K562 (cell line): Measurements from ENCODE around the gene RAB13. TPM values are rescaled to one million over a fixed set of nuclear protein-coding genes. Genes with fewer than 3 reads are reported as not detected.
A peak's percentile ranks its signal among the peaks of the same experiment; 100 is the strongest.

Source experiments
- CTBP1 ChIP-seq: fragments of 450-650 bp; IDR thresholded peaks from 2 replicates; pipeline ENCODE4 v1.6.1; 2016; ENCODE audit warnings: borderline replicate concordance
- GABPB2 ChIP-seq: fragments of 250-450 bp; sonication (Bioruptor Pico); conservative IDR thresholded peaks from 2 replicates; pipeline ENCODE4 v1.5.1; 2021; ENCODE audit warnings: mild to moderate bottlenecking
- GTF2E2 ChIP-seq: fragments of 200-800 bp; sonication (Bioruptor generic); IDR thresholded peaks from 2 replicates; pipeline ENCODE4 v1.6.1; 2016; ENCODE audit warnings: missing genetic modification characterization, missing compliant biosample characterization
- MCM2 ChIP-seq: fragments of 450-650 bp; IDR thresholded peaks from 2 replicates; pipeline ENCODE4 v1.6.1; 2017; ENCODE audit warnings: low read depth, mild to moderate bottlenecking
- NONO ChIP-seq, 2 experiments: fragments of 200-400 bp in 1 of 2; fragments of 450-650 bp in 1 of 2; formaldehyde crosslinking in 1 of 2; IDR thresholded peaks; 2 replicates each; pipeline ENCODE4 v1.6.1; 2017; ENCODE audit warnings: low read depth in 2 of 2, mild to moderate bottlenecking in 2 of 2, moderate library complexity in 2 of 2, low read length in 1 of 2
- NR2C1 ChIP-seq, 2 experiments: fragments of 450-650 bp; IDR thresholded peaks; 2 replicates each; pipeline ENCODE4 v1.6.1; 2017; ENCODE audit warnings: mild to moderate bottlenecking in 2 of 2, antibody characterized with exemption in 1 of 2, inconsistent platforms in 1 of 2, missing compliant biosample characterization in 1 of 2, missing genetic modification characterization in 1 of 2
- NR3C1 ChIP-seq: sonication (generic); formaldehyde crosslinking; IDR thresholded peaks from 2 replicates; pipeline ENCODE4 v1.8.1; 2022; ENCODE audit warnings: missing genetic modification reagents
- POLR2AphosphoS2 ChIP-seq: IDR thresholded peaks from 2 replicates; pipeline ENCODE4 v1.6.1; 2012; ENCODE audit warnings: low read length, improper control_type of control experiment
- RAD51 ChIP-seq: fragments of 450-650 bp; IDR thresholded peaks from 2 replicates; pipeline ENCODE4 v1.7.1; 2016; ENCODE audit warnings: low read depth, mild to moderate bottlenecking, borderline replicate concordance
- SRSF9 ChIP-seq: fragments of 200-400 bp; formaldehyde crosslinking; IDR thresholded peaks from 2 replicates; pipeline ENCODE4 v1.6.1; 2017; ENCODE audit warnings: low read depth, low read length, borderline replicate concordance
- SUPT5H ChIP-seq: fragments of 450-650 bp; IDR thresholded peaks from 2 replicates; pipeline ENCODE4 v1.6.1; 2016
- ZC3H11A ChIP-seq: IDR thresholded peaks from 2 replicates; pipeline ENCODE4 v1.6.1; 2012; ENCODE audit warnings: low read depth, low read length, improper control_type of control experiment
- ZNF668 ChIP-seq: fragments of 250-450 bp; sonication (Bioruptor Pico); IDR thresholded peaks from 2 replicates; pipeline ENCODE4 v1.8.0; 2022; ENCODE audit warnings: mild to moderate bottlenecking, inconsistent platforms
- polyA plus RNA-seq, 8 experiments: library from polyadenylated mRNA; depleted of rRNA in 4 of 8; stranded (reverse) in 5 of 8; unstranded in 3 of 8; fragments of >200 nt; fragmentation: Nextera tagmentation in 2 of 8; fragmentation: Illumina TruSeq in 1 of 8; extraction: Ambion mirVana in 2 of 8; extraction: Trizol in 1 of 8; gene quantifications; 2 replicates each; pipeline versions ENCODE4 v1.2.1 to v1.2.3, GENCODE V29; 2011 to 2014; ENCODE audit warnings: inconsistent platforms in 1 of 8, missing spikeins in 1 of 8
- total RNA-seq, 7 experiments: library from RNA; depleted of rRNA in 6 of 7; stranded (reverse); fragments of >200 nt in 6 of 7; fragmentation: Illumina TruSeq in 2 of 7; extraction: Trizol in 2 of 7; gene quantifications; 2 replicates each; pipeline versions ENCODE4 v1.2.1 to v1.2.3, GENCODE V29; 2011 to 2021; ENCODE audit warnings: low replicate concordance in 1 of 7
- TF ChIP-seq, protein P1 (sequence below): fragments of 450-650 bp; formaldehyde crosslinking; IDR thresholded peaks from 2 replicates; pipeline ENCODE4 v1.4.0; 2020; ENCODE audit warnings: mild to moderate bottlenecking, moderate library complexity
- TF ChIP-seq, protein P2 (sequence below): fragments of 450-650 bp; IDR thresholded peaks from 2 replicates; pipeline ENCODE4 v1.6.1; 2018; ENCODE audit not compliant: partially characterized antibody
- TF ChIP-seq, protein P3 (sequence below): fragments of 450-650 bp; formaldehyde crosslinking; IDR thresholded peaks from 2 replicates; pipeline ENCODE4 v1.4.0; 2022; ENCODE audit warnings: missing genetic modification characterization
- TF ChIP-seq, protein P4 (sequence below): fragments of 250-450 bp; sonication (Bioruptor Pico); IDR thresholded peaks from 2 replicates; pipeline ENCODE4 v1.8.0; 2021; ENCODE audit warnings: borderline replicate concordance, mild to moderate bottlenecking, moderate library complexity; ENCODE audit not compliant: poor library complexity, severe bottlenecking
- TF ChIP-seq, protein P5 (sequence below): fragments of 450-650 bp; formaldehyde crosslinking; conservative IDR thresholded peaks from 2 replicates; pipeline ENCODE4 v1.4.0; 2022; ENCODE audit warnings: mild to moderate bottlenecking, missing genetic modification characterization

Gene RAB13
- total and polyA plus RNA-seq, 9 of the 15 experiments (the other 6 are each of a cell fraction or from before 2014, with no cell fraction given), result 22.3 to 100 (median 39.8) TPM

DNA sequence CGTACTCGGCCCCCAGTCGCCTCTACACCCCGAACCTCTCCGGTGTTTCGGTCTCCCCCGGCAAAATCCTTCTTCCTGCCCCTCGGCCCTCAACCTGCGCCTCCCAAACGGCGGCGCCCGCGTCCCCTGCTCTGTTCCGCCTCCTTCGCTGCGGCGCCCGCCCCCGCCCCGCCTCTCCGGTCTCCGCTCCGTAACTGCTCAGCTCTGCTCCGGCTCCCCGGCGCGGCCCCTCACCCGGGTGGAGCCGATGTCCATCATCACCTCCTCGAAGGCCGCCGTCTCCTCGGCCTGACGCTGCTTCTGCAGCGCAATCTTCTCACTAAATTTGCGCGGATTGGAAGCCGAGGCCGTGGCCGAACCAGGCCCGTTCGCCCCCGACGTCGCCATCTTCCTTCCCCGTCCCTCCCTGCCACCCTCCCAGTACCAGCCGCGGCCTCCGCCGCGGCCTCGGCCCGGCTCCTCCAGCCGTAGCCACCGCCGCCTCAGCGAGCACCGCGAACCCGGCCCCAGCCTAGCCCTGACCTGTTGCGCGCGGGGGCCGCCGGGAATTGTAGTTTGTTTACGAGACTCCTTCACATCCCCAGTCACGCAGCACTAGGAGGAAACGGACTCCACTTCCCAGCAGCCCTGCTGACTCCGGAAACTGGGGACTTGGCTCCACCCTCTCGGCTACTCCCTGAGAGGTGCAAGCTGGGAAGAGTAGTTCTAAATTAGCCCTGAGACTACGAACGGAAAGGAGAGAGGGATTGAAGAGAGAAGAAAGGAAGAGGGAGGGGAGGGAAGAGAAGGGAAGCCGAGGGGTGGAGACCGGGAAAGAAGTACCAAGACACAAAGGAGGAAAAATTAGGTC, 27.8 kb downstream of the RAB13 start, which contains the start of gene CRTC2 (continued):
- TF ChIP-seq, protein P1, sequence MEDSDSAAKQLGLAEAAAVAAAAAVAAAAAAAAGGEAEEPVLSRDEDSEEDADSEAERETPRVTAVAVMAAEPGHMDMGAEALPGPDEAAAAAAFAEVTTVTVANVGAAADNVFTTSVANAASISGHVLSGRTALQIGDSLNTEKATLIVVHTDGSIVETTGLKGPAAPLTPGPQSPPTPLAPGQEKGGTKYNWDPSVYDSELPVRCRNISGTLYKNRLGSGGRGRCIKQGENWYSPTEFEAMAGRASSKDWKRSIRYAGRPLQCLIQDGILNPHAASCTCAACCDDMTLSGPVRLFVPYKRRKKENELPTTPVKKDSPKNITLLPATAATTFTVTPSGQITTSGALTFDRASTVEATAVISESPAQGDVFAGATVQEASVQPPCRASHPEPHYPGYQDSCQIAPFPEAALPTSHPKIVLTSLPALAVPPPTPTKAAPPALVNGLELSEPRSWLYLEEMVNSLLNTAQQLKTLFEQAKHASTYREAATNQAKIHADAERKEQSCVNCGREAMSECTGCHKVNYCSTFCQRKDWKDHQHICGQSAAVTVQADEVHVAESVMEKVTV (CRISPR knock-in tag), result no peak
- TF ChIP-seq NR3C1, result no peak
- peak; percentile 92 for TF ChIP-seq POLR2AphosphoS2
- TF ChIP-seq ZC3H11A, result 0 out of 2 replicates have a peak, but pooled peaks have one; percentile 59
- TF ChIP-seq MCM2, result no peak
- TF ChIP-seq, protein P2, sequence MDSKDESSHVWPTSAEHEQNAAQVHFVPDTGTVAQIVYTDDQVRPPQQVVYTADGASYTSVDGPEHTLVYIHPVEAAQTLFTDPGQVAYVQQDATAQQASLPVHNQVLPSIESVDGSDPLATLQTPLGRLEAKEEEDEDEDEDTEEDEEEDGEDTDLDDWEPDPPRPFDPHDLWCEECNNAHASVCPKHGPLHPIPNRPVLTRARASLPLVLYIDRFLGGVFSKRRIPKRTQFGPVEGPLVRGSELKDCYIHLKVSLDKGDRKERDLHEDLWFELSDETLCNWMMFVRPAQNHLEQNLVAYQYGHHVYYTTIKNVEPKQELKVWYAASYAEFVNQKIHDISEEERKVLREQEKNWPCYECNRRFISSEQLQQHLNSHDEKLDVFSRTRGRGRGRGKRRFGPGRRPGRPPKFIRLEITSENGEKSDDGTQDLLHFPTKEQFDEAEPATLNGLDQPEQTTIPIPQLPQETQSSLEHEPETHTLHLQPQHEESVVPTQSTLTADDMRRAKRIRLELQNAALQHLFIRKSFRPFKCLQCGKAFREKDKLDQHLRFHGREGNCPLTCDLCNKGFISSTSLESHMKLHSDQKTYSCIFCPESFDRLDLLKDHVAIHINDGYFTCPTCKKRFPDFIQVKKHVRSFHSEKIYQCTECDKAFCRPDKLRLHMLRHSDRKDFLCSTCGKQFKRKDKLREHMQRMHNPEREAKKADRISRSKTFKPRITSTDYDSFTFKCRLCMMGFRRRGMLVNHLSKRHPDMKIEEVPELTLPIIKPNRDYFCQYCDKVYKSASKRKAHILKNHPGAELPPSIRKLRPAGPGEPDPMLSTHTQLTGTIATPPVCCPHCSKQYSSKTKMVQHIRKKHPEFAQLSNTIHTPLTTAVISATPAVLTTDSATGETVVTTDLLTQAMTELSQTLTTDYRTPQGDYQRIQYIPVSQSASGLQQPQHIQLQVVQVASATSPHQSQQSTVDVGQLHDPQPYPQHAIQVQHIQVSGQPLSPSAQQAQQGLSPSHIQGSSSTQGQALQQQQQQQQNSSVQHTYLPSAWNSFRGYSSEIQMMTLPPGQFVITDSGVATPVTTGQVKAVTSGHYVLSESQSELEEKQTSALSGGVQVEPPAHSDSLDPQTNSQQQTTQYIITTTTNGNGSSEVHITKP, result peak; percentile 53
- TF ChIP-seq NR2C1 (IDR thresholded peaks at IDR 0.05), result peak; percentile 98
- peak; percentile 99 for TF ChIP-seq NR2C1 (tag; IDR thresholded peaks at IDR 0.05)
- TF ChIP-seq, protein P3, sequence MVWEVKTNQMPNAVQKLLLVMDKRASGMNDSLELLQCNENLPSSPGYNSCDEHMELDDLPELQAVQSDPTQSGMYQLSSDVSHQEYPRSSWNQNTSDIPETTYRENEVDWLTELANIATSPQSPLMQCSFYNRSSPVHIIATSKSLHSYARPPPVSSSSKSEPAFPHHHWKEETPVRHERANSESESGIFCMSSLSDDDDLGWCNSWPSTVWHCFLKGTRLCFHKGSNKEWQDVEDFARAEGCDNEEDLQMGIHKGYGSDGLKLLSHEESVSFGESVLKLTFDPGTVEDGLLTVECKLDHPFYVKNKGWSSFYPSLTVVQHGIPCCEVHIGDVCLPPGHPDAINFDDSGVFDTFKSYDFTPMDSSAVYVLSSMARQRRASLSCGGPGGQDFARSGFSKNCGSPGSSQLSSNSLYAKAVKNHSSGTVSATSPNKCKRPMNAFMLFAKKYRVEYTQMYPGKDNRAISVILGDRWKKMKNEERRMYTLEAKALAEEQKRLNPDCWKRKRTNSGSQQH (CRISPR knock-in tag), result peak; percentile 72
- TF ChIP-seq, protein P4, sequence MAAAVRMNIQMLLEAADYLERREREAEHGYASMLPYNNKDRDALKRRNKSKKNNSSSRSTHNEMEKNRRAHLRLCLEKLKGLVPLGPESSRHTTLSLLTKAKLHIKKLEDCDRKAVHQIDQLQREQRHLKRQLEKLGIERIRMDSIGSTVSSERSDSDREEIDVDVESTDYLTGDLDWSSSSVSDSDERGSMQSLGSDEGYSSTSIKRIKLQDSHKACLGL (CRISPR knock-in tag), result no peak
- TF ChIP-seq SUPT5H, result peak; percentile 78
- TF ChIP-seq GTF2E2, result no peak
- TF ChIP-seq ZNF668 (CRISPR knock-in tag), result no peak
- TF ChIP-seq GABPB2 (CRISPR knock-in tag), result no peak
- no peak for TF ChIP-seq RAD51
- TF ChIP-seq NONO (IDR thresholded peaks at IDR 0.05; ENCODE audit: low read depth in 2 of 2, low read length in 1 of 2), result no peak
- TF ChIP-seq, protein P5, sequence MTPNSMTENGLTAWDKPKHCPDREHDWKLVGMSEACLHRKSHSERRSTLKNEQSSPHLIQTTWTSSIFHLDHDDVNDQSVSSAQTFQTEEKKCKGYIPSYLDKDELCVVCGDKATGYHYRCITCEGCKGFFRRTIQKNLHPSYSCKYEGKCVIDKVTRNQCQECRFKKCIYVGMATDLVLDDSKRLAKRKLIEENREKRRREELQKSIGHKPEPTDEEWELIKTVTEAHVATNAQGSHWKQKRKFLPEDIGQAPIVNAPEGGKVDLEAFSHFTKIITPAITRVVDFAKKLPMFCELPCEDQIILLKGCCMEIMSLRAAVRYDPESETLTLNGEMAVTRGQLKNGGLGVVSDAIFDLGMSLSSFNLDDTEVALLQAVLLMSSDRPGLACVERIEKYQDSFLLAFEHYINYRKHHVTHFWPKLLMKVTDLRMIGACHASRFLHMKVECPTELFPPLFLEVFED (CRISPR knock-in tag), result peak; percentile 94
- no peak for TF ChIP-seq SRSF9
- TF ChIP-seq CTBP1, result peak; percentile 50
